ENCODE data around the gene PARVA. TPM values are rescaled to one million over a fixed set of nuclear protein-coding genes. Genes with fewer than 3 reads are reported as not detected.

The PARVA gene
- total RNA-seq, 4 donors from 2014 or later: 28.5 to 37.4 (median 32.2) TPM

DNA sequence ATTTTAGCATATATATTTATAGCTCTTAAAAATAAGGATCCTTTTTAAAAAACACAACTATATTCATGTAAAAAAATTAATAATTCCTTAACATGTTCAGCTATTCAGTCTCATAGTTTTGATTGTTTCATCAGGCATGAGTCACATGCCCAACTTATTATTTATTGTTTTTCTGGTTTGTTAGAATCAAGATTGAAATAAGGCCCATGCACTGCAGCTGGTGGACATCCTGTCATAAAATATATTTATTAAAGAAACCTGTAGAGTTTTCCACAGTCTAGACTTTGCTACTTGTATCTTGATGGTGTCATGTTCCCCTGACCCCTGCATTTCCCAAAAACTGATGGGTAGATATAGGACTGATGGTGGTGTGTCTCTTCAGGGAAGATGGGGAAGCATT lies 77.4 kb downstream of the PARVA start:
- DNase-seq: no peak
- H3K27me3 ChIP-seq: no peaks in the 10 kb centered on the region
- no peaks in the 10 kb centered on the region for H3K36me3 ChIP-seq
- intact Hi-C loops (cut with DNase I): no loop called here
- H3K4me1 ChIP-seq: peaks cover 0 to 22% of the 10 kb centered on the region in 2 donors
- TF ChIP-seq POLR2A (IDR thresholded peaks at IDR 0.05): no peak
- TF ChIP-seq, protein P1, sequence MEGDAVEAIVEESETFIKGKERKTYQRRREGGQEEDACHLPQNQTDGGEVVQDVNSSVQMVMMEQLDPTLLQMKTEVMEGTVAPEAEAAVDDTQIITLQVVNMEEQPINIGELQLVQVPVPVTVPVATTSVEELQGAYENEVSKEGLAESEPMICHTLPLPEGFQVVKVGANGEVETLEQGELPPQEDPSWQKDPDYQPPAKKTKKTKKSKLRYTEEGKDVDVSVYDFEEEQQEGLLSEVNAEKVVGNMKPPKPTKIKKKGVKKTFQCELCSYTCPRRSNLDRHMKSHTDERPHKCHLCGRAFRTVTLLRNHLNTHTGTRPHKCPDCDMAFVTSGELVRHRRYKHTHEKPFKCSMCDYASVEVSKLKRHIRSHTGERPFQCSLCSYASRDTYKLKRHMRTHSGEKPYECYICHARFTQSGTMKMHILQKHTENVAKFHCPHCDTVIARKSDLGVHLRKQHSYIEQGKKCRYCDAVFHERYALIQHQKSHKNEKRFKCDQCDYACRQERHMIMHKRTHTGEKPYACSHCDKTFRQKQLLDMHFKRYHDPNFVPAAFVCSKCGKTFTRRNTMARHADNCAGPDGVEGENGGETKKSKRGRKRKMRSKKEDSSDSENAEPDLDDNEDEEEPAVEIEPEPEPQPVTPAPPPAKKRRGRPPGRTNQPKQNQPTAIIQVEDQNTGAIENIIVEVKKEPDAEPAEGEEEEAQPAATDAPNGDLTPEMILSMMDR (IDR thresholded peaks at IDR 0.05): no peak
- no peak overlapping the region for H3K4me3 ChIP-seq (replicated peaks in 1 of 3)
- no peak overlapping the region for H3K27ac ChIP-seq
- no peaks in the 10 kb centered on the region for H3K9me3 ChIP-seq

DNA sequence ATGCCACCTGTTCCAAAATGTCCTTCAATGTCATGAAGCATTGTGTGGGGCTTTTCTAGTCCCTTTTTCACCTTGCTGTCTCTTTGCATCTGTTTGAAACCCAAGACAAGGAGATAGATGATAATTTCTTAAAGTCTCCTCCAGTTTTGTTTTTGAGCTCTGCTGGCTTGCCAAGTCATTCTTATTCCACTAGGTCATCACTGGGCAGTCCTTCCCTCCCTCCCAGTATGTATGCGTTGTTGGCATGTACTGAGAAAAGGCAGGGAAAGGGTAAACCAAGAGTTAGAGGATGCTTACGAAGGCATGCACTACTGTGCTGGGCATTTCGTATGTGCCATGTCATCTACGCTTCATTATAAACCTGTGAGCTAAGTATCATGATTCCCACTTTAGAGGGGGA lies 78.6 kb downstream of the PARVA start:
- Histone ChIP-seq H3K4me3 (replicated peaks in 1 of 3) (no peak overlapping the region), H3K36me3 (no peaks in the 10 kb centered on the region), H3K9me3 (no peaks in the 10 kb centered on the region), H3K4me1 (peaks cover 0 to 31% of the 10 kb centered on the region in 2 donors), H3K27me3 (no peaks in the 10 kb centered on the region), H3K27ac (no peak overlapping the region)
- 89 to 93% methylated on average over 4 of the region's 4 CpGs for WGBS, 2 donors
- intact Hi-C loops (cut with DNase I): no loop called here
- TF ChIP-seq POLR2A (IDR thresholded peaks at IDR 0.05): no peak
- TF ChIP-seq, protein P1 (IDR thresholded peaks at IDR 0.05): no peak
- no peak for DNase-seq

GRCh38 chr11:12456651-12457579 lies 79.5 kb downstream of the PARVA start:
- no peaks in the 10 kb centered on the region for H3K9me3 ChIP-seq
- H3K27me3 ChIP-seq: no peaks in the 10 kb centered on the region
- DNase-seq: no peak
- H3K27ac ChIP-seq: no peak overlapping the region
- H3K36me3 ChIP-seq: no peaks in the 10 kb centered on the region
- TF ChIP-seq, protein P1 (IDR thresholded peaks at IDR 0.05): no peak
- no peak for TF ChIP-seq POLR2A (IDR thresholded peaks at IDR 0.05)
- WGBS, 2 donors: 81 to 83% methylated on average over 5 of the region's 5 CpGs
- intact Hi-C loops (cut with DNase I): no loop called here
- no peak overlapping the region for H3K4me3 ChIP-seq (replicated peaks in 1 of 3)
- H3K4me1 ChIP-seq: peaks cover 0 to 32% of the 10 kb centered on the region in 2 donors

DNA sequence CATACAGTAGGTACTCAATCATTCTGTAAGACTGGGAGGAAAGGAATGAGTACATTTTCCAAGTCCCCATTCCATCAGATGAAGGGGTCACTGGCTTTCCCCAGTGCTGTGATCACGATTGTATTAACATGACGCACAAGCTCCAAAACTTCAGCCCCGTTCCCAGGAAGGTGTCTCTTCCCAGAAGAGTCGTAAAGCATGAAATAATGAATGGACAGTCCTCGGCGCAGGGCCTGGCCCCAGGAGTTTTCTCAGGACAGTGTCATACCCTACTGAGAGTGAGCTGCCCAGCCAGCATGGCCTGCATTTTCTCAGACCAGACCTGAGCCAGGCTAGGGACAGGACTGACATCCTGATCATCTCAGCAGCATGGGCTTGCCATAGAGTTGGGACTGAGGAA lies 80.7 kb downstream of the PARVA start:
- 87 to 98% methylated on average over 6 of the region's 6 CpGs for WGBS, 2 donors
- H3K36me3 ChIP-seq: no peaks in the 10 kb centered on the region
- H3K27me3 ChIP-seq: no peaks in the 10 kb centered on the region
- no peak for DNase-seq
- no peak overlapping the region for H3K4me3 ChIP-seq (replicated peaks in 1 of 3)
- H3K9me3 ChIP-seq: no peaks in the 10 kb centered on the region
- no peak overlapping the region for H3K27ac ChIP-seq
- no peak for TF ChIP-seq POLR2A (IDR thresholded peaks at IDR 0.05)
- TF ChIP-seq, protein P1 (IDR thresholded peaks at IDR 0.05): no peak
- intact Hi-C loops (cut with DNase I): no loop called here
- peaks cover 0 to 32% of the 10 kb centered on the region in 2 donors for H3K4me1 ChIP-seq

DNA sequence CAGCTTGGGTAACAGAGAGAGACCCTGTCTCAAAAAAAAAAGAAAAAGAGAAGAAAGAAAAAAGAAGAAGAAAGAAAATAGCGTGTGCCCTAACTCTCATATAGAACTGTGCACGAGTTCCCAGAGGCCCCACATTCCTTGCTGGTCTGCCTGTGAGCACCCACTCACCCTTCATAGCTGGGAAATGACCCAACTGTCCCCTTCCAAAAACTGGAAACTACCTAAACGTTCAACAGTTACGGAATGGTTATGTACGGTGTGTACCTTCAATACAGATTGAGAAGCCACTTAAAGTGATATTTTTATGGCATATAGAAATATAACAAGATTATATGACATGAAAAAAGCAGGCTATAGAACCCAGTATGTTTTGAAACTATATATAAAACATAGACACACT lies 82.0 kb downstream of the PARVA start:
- intact Hi-C loops (cut with DNase I): no loop called here
- Histone ChIP-seq H3K36me3 (no peaks in the 10 kb centered on the region), H3K4me3 (replicated peaks in 1 of 3) (no peak overlapping the region), H3K27me3 (no peaks in the 10 kb centered on the region), H3K27ac (no peak overlapping the region), H3K4me1 (peaks cover 0 to 25% of the 10 kb centered on the region in 2 donors), H3K9me3 (no peaks in the 10 kb centered on the region)
- TF ChIP-seq, protein P1 (IDR thresholded peaks at IDR 0.05): no peak
- no peak for TF ChIP-seq POLR2A (IDR thresholded peaks at IDR 0.05)
- no peak for DNase-seq
- WGBS, 2 donors: 79 to 88% methylated on average over 5 of the region's 5 CpGs

Measured in thyroid gland (tissue), 4 donors.